Measurements from ENCODE around the gene TRPM5.
A peak's percentile ranks its signal among the peaks of the same experiment; 100 is the strongest.

TRPM5 gene

DNA sequence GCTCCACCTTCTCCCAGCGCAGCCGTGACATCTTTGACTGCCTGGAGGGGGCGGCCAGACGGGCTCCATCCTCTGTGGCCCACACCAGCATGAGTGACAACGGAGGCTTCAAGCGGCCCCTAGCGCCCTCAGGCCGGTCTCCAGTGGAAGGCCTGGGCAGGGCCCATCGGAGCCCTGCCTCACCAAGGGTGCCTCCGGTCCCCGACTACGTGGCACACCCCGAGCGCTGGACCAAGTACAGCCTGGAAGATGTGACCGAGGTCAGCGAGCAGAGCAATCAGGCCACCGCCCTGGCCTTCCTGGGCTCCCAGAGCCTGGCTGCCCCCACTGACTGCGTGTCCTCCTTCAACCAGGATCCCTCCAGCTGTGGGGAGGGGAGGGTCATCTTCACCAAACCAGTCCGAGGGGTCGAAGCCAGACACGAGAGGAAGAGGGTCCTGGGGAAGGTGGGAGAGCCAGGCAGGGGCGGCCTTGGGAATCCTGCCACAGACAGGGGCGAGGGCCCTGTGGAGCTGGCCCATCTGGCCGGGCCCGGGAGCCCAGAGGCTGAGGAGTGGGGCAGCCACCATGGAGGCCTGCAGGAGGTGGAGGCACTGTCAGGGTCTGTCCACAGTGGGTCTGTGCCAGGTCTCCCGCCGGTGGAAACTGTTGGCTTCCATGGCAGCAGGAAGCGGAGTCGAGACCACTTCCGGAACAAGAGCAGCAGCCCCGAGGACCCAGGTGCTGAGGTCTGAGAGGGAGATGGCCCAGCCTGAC lies 41.2 kb downstream of the TRPM5 start:
- no peak for DNase-seq (ENCODE audit: low read depth)

DNA sequence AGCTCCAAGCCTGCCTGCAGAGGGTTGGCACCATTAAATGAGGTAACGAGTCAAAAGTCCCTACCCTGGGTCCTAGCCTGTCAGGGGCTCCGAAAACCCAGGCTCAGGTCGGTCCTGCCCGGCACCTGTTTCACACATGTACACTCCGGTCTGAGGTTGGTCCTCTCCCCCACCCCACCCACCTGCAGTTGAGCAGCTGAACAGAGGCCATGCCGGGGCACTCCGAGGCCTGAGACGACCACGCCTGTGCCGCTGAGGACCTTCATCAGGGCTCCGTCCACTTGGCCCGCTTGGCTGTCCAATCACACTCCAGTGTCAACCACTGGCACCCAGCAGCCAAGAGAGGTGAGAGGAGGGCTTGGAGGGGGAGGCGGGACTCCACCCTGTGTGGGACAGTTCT lies 42.2 kb downstream of the TRPM5 start:
- no peak for DNase-seq (ENCODE audit: low read depth)

DNA sequence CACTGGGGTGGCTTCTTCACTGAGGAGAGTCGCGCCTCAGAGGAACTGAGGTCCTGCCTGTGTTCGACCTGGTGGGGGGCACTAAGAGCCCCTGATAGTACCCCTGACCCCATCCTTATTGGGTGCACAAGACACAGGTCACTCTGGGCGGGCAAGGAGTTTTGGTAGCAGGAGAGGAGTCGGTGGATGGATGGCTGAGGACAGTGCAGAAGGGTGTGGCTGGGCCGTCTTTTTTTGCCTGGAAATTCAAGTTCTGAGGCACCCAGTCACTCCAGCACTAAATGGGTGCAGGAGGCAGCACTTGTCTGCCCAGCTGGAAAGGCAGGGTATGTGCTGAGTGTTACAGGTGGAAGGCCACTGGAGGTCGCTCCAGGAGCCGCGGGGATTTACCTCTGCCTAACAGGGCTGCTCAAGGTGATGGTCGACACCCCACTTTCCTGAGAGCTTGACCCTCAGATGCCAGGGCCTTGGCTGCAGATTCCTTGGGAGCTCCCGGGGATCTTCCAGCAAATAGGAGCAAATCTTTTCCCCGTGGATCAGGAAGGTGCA lies 42.8 kb downstream of the TRPM5 start:
- DNase-seq (ENCODE audit: low read depth): no peak

DNA sequence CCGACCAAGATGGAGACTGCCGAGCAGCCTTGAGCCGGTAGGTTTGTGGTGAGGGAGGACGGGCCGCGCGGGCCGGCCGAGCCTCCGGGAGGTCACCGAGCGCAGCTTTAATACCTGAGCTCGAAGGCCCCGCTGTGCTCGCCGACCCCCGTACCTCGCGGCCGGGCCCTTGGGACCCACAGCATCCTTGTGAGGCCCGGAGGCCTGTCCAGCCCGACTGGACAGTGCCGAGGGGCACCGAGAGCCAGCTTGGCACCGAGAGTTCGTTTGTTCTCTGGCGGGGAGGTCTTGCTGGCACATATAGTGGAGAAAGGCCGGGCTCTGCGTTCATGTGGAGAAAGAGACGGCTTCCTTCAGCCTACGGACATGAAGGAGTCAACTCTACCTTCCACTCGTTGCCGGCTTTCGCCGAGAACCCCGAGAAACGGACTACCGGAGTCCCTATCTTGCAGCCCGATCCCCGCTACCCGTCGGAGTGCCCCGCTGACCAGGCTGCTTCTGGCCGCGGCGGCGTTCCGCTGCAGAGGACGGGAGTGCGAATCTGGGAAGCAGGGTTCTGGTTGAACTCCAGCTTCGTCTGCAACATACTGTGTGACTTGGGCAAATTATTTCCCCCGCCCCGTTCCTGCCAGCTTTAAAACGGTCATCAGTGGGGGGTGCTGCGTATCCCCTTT lies 43.4 kb downstream of the TRPM5 start:
- no peak for DNase-seq (ENCODE audit: low read depth)

DNA sequence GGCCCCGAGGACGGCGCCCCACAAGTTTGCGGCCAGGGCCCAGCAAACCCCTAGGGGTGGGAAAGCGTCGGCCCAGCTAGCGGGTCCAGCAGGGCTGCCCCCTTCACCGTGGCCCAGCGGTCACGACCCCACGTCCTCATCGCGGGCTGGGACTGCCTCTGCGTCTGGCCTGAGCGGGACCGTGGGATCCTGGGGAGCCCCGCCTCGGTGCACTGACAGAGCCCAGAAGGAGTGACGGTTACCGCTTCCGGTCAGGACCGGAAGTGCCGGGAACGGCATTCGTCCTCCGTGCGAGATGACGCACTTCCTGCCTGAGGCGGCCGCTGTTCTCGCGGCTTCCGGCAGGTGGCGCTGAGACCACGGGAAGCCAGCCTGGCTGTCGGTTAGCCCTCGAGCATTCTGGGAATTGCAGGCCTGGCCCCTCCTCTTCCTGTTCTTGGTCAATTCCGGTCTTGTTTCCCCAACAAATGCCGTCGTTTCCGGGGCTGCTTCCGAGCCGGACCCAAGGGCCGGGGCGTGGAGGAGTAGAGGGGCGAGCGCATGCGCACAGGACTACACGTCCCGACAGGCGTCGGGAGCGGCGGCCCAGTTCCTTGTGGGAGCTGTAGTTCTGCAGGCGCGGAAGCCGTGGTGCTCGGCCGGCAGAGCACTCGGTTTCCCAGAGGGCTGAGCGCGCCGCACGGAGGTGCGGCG lies 44.1 kb downstream of the TRPM5 start, which contains the start of gene TSSC4:
Gene TSSC4 (plus strand): TSS at position 682 of the 693 bp plus-strand sequence. CDS start 1,884 bp downstream, outside the sequence.
- peak; percentile 100 for DNase-seq (ENCODE audit: low read depth)

DNA sequence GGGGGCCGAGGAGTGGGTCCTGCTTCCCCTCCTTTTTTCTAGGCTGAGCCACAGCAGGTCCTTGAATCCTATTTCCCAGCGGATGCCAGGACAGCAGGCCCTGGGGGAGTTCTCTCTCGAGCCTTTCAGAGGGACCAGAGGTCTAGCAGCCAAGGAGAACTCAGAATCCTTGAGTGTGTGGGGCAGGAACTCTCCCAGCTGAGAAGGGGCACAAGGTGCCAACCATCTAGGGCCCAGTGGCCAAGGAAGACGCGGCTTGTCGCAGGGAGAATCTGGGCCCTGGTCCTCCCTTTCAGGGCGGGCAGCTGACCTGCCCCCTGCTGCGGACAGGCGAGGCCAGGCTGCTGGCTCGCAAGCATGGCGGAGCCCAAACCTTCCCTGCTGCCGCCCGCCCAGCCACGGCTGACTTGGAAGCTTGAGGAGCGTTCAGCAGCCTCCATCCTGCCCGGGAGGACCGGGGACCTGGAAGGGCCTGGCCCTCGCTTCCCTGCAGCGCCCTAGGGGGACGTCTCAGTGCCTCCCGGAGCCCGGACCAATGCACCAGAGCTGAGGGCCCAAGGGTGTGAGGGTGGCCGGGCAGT lies 44.7 kb downstream of the TRPM5 start:
- peak; percentile 16 for DNase-seq (ENCODE audit: low read depth)

DNA sequence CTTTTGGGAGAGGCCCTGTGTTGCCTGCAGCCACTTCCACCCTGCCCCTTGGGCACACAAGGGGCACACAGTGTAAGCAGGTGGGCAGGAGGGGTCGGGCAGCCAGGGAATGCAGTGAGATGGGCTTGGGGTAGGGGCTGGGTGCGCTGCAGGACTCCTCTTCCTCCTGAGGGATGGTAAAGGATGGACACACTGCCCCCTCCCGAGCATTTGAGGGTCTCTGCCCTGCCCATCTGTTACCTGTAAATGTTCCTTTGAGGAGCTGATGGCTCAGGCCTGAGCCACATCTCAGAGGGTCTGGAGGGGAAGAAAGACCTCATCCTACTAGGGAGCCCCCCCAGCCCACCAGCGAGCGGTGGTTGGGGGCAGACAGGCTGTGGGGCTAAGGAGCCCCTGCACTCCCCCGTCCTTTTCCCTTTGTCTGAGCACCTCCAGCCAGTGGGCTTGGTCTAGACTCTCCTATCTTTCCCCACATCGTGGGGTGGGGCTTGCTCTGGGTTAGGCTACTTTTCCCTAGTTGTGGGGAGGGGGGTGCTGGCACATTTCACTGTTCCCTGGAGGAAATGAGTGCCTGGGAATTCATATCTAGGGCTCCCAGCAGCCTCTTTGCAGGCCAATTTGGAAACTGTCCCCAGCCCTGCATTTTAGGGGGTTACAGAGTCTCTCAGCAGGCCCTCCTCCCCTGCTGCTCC lies 45.5 kb downstream of the TRPM5 start:
- DNase-seq (ENCODE audit: low read depth): no peak

DNA sequence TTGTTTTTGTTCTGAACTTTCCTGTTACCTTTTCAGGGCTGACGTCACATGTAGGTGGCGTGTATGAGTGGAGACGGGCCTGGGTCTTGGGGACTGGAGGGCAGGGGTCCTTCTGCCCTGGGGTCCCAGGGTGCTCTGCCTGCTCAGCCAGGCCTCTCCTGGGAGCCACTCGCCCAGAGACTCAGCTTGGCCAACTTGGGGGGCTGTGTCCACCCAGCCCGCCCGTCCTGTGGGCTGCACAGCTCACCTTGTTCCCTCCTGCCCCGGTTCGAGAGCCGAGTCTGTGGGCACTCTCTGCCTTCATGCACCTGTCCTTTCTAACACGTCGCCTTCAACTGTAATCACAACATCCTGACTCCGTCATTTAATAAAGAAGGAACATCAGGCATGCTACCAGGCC lies 47.3 kb downstream of the TRPM5 start:
- no peak for DNase-seq (ENCODE audit: low read depth)

DNA sequence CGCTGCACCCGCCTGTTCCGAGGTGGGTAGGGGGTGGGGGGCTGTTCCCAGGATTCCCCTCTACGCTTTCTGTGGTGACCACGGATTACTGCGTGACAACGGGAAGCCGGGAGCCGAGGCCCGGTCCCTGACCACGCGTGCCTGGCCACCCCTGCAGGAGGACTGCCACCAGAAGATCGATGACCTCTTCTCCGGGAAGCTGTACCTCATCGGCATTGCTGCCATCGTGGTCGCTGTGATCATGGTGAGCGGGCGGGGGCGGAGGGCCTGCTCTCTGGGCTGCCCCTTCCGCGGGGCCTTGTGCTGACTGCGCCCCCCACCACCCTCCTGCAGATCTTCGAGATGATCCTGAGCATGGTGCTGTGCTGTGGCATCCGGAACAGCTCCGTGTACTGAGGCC lies 47.8 kb downstream of the TRPM5 start:
- DNase-seq (ENCODE audit: low read depth): no peak

DNA sequence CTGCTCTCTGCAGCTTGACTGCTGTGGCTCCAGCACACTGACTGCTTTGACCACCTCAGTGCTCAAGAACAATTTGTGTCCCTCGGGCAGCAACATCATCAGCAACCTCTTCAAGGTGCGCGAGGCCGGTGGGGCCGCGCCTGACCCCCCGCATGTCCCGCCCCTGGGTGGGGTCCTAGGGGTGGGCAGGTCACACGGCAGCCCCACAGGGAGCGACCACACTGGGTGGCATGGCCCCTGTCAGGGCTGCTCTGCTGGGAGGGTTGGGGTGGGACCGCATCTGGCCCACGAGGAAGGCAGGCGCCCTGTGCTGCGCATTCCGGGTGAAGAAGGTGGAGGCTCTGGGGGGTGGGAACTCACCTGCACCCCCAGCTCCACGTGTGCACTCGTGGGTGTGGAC lies 48.5 kb downstream of the TRPM5 start:
- DNase-seq (ENCODE audit: low read depth): no peak

DNA sequence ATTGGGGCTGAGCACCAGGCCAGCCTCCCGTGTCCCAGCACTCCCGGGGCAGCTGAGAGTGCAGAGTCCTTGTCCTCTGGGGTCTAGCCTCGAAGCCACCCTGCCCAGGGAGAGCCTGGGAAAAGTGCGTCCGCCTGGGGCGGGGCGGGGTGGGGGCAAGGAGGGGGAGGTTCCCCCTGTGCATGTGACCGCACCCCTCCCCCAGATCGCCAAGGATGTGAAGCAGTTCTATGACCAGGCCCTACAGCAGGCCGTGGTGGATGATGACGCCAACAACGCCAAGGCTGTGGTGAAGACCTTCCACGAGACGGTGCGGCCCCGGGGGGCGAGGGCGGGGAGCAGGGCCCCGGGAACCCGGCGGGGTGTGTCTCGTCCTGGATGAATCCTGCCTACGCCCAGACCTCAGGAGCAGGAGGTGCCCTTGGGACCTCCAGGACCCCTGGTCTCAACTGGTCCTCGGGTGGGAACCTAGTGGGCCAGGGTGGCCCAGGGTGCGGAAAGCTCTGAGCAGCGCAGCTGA lies 49.0 kb downstream of the TRPM5 start:
- no peak for DNase-seq (ENCODE audit: low read depth)

DNA sequence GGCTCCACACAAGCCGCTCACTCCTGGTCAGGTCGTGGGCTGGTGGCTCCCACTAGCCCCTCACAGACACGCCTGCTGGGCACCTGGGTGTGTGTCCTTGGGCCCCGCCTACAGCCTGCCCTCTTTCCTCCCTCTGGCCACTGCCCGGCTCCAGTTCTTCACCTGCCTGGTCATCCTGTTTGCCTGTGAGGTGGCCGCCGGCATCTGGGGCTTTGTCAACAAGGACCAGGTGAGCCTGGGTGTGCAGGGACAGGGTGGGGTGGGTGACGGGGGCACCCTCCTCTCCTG lies 49.6 kb downstream of the TRPM5 start:
- DNase-seq (ENCODE audit: low read depth): no peak

Measured in amniotic epithelial cell (primary cell).